Measurements from ENCODE around the gene CNNM3. TPM values are rescaled to one million over a fixed set of nuclear protein-coding genes. Genes with fewer than 3 reads are reported as not detected.
A peak's percentile ranks its signal among the peaks of the same experiment; 100 is the strongest.

The CNNM3 gene
- total RNA-seq, 1 experiment from 2014 or later: 62.5 TPM

DNA sequence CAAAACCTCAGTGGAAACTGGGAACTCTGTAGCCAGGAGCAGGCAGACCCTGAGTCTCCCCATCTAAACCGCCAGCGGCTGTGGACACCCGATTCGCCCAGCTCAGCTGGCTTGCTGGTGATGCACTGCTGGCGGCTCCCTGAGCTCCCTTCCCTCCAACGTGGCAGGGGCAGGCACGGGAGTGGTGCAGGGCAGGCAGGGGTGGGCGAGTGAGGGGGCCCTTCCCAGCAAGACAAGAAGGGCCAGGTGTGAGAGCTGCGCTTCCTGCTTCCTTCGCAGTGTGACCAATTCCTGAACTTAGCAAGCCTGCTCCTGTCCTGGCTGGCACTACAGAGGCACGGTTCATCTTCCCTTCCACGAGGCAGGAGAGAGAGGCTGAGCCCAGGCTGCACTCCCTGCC is 66.2 kb downstream of the CNNM3 start:
- Histone ChIP-seq H3K27me3 (replicated peaks; ENCODE audit: control insufficient read depth, insufficient read depth, low read length) (no peaks in the 10 kb centered on the region), H3K9me3 (no peaks in the 10 kb centered on the region), H3K4me1 (peaks cover 16% of the 10 kb centered on the region), H3K36me3 (ENCODE audit: control insufficient read depth, insufficient read depth, low read length) (no peaks in the 10 kb centered on the region), H3K4me3 (ENCODE audit: low read depth, low read length) (no peak overlapping the region)
- Mint-ChIP-seq H3K36me3 (ENCODE audit: insufficient read depth, unreplicated experiment) (no peaks in the 10 kb centered on the region), H3K27me3 (ENCODE audit: insufficient read depth, unreplicated experiment) (no peaks in the 10 kb centered on the region), H3K9me3 (ENCODE audit: unreplicated experiment) (no peaks in the 10 kb centered on the region), H3K4me3 (ENCODE audit: unreplicated experiment) (no peak overlapping the region), H3K27ac (ENCODE audit: unreplicated experiment) (no peak overlapping the region), H3K4me1 (ENCODE audit: low read depth, unreplicated experiment) (peaks cover 15% of the 10 kb centered on the region)
- CTCF ChIA-PET: no interaction called here
- BruUV-seq (replicated peaks): no TSS peak
- POLR2A ChIA-PET: no interaction called here
- intact Hi-C loops (cut with micrococcal nuclease; ENCODE audit: unreplicated experiment): no loop called here
- TF ChIP-seq, protein P1, sequence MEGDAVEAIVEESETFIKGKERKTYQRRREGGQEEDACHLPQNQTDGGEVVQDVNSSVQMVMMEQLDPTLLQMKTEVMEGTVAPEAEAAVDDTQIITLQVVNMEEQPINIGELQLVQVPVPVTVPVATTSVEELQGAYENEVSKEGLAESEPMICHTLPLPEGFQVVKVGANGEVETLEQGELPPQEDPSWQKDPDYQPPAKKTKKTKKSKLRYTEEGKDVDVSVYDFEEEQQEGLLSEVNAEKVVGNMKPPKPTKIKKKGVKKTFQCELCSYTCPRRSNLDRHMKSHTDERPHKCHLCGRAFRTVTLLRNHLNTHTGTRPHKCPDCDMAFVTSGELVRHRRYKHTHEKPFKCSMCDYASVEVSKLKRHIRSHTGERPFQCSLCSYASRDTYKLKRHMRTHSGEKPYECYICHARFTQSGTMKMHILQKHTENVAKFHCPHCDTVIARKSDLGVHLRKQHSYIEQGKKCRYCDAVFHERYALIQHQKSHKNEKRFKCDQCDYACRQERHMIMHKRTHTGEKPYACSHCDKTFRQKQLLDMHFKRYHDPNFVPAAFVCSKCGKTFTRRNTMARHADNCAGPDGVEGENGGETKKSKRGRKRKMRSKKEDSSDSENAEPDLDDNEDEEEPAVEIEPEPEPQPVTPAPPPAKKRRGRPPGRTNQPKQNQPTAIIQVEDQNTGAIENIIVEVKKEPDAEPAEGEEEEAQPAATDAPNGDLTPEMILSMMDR (IDR thresholded peaks at IDR 0.05; ENCODE audit: insufficient read depth in 1 of 2, low read depth in 1 of 2, low read length in 1 of 2, severe bottlenecking in 1 of 2, unreplicated experiment in 1 of 2): no peak
- no peak for DNase-seq

DNA sequence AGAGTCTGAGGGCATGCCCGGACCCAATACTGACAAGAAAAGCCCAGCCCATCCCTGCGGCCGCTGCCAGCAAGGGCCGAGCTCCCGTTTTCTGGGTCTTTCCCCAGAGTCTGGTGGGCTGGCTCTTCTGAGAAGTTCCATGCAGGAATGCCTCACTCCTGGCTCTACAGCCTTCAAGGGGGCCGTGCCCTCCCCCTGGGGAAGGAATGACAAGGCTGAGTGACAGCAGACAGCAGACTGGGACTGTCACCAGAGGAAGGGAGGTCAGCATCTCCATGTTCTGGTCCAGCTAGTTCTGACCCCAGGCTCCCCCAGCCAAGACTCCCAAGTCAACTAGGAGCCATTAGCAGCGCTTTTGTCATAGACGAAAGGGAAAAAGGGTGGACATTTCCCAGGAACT is 66.8 kb downstream of the CNNM3 start:
- intact Hi-C loops (cut with micrococcal nuclease; ENCODE audit: unreplicated experiment): no loop called here
- ChIA-PET POLR2A (no interaction called here), CTCF (no interaction called here)
- TF ChIP-seq, protein P1 (IDR thresholded peaks at IDR 0.05; ENCODE audit: insufficient read depth in 1 of 2, low read depth in 1 of 2, low read length in 1 of 2, severe bottlenecking in 1 of 2, unreplicated experiment in 1 of 2): no peak
- Histone ChIP-seq H3K27me3 (replicated peaks; ENCODE audit: control insufficient read depth, insufficient read depth, low read length) (no peaks in the 10 kb centered on the region), H3K4me3 (ENCODE audit: low read depth, low read length) (no peak overlapping the region), H3K36me3 (ENCODE audit: control insufficient read depth, insufficient read depth, low read length) (no peaks in the 10 kb centered on the region), H3K4me1 (peaks cover 23% of the 10 kb centered on the region), H3K9me3 (no peaks in the 10 kb centered on the region)
- Mint-ChIP-seq H3K27ac (ENCODE audit: unreplicated experiment) (no peak overlapping the region), H3K4me1 (ENCODE audit: low read depth, unreplicated experiment) (peaks cover 22% of the 10 kb centered on the region), H3K36me3 (ENCODE audit: insufficient read depth, unreplicated experiment) (no peaks in the 10 kb centered on the region), H3K27me3 (ENCODE audit: insufficient read depth, unreplicated experiment) (no peaks in the 10 kb centered on the region), H3K9me3 (ENCODE audit: unreplicated experiment) (no peaks in the 10 kb centered on the region), H3K4me3 (ENCODE audit: unreplicated experiment) (no peak overlapping the region)
- DNase-seq: no peak
- BruUV-seq (replicated peaks): no TSS peak

GRCh38 chr2:96883306-96883705 is 67.2 kb downstream of the CNNM3 start:
- Histone ChIP-seq H3K36me3 (ENCODE audit: control insufficient read depth, insufficient read depth, low read length) (no peaks in the 10 kb centered on the region), H3K27me3 (replicated peaks; ENCODE audit: control insufficient read depth, insufficient read depth, low read length) (no peaks in the 10 kb centered on the region), H3K4me1 (peaks cover 27% of the 10 kb centered on the region), H3K9me3 (no peaks in the 10 kb centered on the region), H3K4me3 (ENCODE audit: low read depth, low read length) (no peak overlapping the region)
- no peaks in the 10 kb centered on the region for H3K9me3 Mint-ChIP-seq (ENCODE audit: unreplicated experiment)
- no peak for DNase-seq
- ChIA-PET POLR2A (no interaction called here), CTCF (no interaction called here)
- BruUV-seq (replicated peaks): no TSS peak
- TF ChIP-seq, protein P1 (IDR thresholded peaks at IDR 0.05; ENCODE audit: insufficient read depth in 1 of 2, low read depth in 1 of 2, low read length in 1 of 2, severe bottlenecking in 1 of 2, unreplicated experiment in 1 of 2): no peak
- H3K27ac Mint-ChIP-seq (ENCODE audit: unreplicated experiment): no peak overlapping the region
- intact Hi-C loops (cut with micrococcal nuclease; ENCODE audit: unreplicated experiment): no loop called here
- no peaks in the 10 kb centered on the region for H3K36me3 Mint-ChIP-seq (ENCODE audit: insufficient read depth, unreplicated experiment)
- H3K4me3 Mint-ChIP-seq (ENCODE audit: unreplicated experiment): no peak overlapping the region
- H3K27me3 Mint-ChIP-seq (ENCODE audit: insufficient read depth, unreplicated experiment): no peaks in the 10 kb centered on the region
- H3K4me1 Mint-ChIP-seq (ENCODE audit: low read depth, unreplicated experiment): peaks cover 26% of the 10 kb centered on the region

Small RNA genes within 50 kb of the gene (microRNA-seq; reads per million reads assigned to microRNA genes)
- gene MIR3127: 5.2 reads per million, percentile 34 among the genes with 10 or more reads in this experiment

Other genes with a start within 250 kb of the CNNM3 start
- 47.4 and 48.6 TPM in 2 replicates for gene KANSL3, start 178.0 kb upstream of the CNNM3 start, total RNA-seq (2022)
- 0.07 and 0.09 TPM in 2 replicates for gene FER1L5, start 173.5 kb upstream of the CNNM3 start, total RNA-seq (2022)
- gene LMAN2L, start 76.2 kb upstream of the CNNM3 start, total RNA-seq (2022): 27.4 and 30.2 TPM in 2 replicates
- 23.2 and 28.3 TPM in 2 replicates for gene CNNM4, start 55.4 kb upstream of the CNNM3 start, total RNA-seq (2022)
- 2.5 and 7.4 TPM in 2 replicates for gene ANKRD23, start 27.8 kb downstream of the CNNM3 start, total RNA-seq (2022)
- 19.3 and 21.6 TPM in 2 replicates for gene ANKRD39, start 41.7 kb downstream of the CNNM3 start, total RNA-seq (2022)
- gene SEMA4C, start 53.8 kb downstream of the CNNM3 start, total RNA-seq (2022): 29.9 and 31.4 TPM in 2 replicates
- gene FAM178B, start 170.3 kb downstream of the CNNM3 start, total RNA-seq (2022): not detected in 2 replicates